Smooth muscle cell of the brain vasculature (primary cell): ENCODE measurements around the gene NKAP.
A peak's percentile ranks its signal among the peaks of the same experiment; 100 is the strongest.
"Not testable (repeated sequence)": the region's sequence is repeated elsewhere in the genome, so short reads cannot be mapped to it uniquely, and the experiment has no call there.

Experiments
- DNase-seq: peaks from one replicate; pipeline ENCODE4 v3.0.0-alpha.2; 2012; ENCODE audit warnings: low read depth, low spot score

NKAP gene

DNA sequence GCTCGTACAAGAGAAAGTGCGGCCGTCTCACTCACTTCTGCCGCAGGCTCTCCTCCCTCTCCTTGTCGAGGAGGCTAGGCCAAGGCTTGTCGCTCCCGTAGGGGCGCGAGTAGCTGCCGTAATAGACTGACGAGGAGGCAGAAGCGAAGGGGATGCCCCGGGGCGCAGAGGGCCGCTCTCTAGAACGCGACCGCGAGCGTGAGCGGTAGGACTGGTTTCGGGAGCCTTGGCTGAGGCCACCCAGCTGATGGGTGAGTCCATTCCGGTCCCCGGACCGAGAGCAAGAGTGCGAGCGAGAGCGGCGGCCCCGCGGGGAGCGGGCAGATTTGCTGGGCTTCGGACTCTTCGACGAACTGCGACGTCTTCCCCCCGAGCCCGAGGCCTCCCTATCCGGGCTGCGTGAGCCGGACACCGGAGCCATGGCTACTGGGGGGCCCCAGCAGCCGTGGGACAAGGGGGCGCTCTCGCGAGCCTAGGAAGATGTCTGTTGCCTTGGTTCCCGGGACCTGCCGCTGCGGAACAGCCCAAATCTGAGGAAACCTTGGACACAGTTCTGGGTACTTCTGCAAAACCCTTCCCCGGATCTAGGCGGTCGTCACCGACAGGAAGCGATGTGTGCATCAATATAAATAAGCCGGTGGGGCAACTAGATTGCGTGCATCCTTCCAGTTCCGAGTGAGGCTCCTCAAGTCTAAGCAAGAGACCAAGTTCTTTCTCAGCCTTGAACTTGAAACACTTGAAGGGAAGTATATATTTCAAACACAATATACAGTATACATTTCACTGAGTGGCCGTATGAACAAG, at the start of gene NKAP:
NKAP (minus strand) TSS at position 567 of the 804 bp plus-strand sequence; CDS start at position 421, 146 bp downstream.
- DNase-seq, result peak; percentile 83

DNA sequence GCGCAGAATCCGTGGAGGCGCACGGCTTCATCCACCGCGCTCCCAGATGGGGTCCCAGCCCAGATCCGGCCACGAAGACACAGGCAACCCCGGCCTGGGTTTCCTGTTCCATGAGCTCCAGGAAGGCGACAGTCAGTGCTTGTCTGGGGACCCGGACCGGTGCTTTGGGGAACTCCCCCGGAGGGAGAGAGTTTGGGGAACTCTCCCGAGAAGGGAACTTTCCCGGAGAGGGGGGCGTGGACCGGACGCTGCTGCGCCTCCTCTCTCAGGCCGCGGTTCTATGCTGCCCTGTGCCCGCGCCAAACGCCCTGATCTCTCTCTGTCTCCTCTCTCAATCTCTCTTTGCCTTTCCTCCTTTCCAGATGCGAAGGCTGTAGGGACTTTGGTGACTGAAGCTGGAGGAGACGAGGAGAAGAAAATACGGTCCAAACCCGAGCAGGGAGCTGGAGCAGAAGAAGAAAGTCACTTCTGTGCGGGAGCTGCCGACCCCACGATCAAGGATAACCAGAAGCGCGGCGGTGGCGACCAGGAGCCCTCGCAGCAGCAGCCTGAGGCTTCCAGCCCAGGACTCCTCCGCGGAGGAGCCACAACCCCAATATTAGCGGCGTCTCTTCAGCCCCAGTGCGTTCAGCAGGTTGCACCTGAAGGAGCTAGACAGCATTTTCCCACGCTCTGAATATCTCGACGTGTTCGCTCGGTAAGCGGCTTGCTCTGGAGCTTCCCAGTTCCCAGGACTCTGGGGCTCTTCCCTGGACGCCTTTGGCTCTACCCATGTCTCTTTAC, 47.6 kb upstream of the NKAP start:
- DNase-seq, result no peak

DNA sequence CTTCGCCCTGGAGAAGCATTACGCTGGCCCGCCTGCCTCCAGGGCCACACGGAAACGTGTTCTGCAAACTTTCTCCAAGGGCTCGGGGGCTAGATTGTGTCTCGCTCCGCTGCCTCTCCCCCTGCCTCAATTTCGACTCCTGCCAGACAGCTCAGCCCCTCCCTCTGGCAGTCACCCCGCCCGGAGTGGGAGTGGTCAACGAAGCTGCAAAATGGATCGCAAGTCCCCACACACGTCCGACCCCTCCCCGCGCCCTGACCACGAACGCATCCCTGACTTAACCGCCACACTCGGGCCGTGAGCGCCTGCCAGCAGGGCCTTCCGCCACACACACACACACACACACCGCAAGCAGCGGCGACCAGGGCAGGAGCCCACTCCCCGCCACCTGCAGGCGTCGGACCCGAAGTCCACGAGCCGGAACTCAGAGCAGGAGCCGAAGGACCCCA, 47.0 kb upstream of the NKAP start:
- DNase-seq, result no peak

DNA sequence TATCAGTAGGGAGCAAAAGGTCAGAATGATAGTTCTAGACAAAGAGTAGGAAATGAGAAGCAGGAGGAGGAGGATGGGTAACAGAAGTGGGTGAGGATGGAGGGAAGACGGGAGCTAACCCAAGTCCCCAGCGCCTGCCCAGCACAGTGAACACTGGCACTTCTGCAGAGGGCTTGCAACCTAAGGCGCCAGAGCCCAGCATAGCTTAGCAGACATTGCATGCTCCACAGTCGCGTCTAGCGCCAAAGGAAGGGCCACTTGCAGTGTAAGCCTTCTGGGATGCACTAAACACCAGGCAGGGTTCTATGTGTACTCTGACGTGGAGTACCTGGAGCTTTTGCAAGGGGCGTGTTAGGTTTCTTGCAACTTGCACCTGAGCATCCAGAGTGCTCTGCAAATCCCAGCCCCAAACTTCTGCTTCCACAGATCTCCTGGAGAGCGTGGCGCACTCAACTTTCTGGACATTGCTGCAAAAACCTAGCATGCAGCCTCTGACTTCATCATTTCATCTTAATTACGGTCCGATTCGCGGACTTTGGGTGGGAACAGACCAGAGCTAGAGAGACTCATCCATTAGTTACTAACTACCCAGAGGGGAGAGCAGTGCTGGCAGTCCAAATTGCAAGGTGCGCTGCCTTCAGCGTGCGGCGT, 46.5 kb upstream of the NKAP start:
- no peak for DNase-seq

- DNase-seq, result no peak
Measured at GRCh38 chrX:119986203-119986602, 42.7 kb upstream of the NKAP start.

- no peak for DNase-seq
Measured at GRCh38 chrX:119984652-119985051, 41.1 kb upstream of the NKAP start.

- no peak for DNase-seq
Measured at GRCh38 chrX:119983494-119983893, 39.9 kb upstream of the NKAP start.

- DNase-seq, result no peak
Measured at GRCh38 chrX:119982145-119982544, 38.6 kb upstream of the NKAP start.

DNA sequence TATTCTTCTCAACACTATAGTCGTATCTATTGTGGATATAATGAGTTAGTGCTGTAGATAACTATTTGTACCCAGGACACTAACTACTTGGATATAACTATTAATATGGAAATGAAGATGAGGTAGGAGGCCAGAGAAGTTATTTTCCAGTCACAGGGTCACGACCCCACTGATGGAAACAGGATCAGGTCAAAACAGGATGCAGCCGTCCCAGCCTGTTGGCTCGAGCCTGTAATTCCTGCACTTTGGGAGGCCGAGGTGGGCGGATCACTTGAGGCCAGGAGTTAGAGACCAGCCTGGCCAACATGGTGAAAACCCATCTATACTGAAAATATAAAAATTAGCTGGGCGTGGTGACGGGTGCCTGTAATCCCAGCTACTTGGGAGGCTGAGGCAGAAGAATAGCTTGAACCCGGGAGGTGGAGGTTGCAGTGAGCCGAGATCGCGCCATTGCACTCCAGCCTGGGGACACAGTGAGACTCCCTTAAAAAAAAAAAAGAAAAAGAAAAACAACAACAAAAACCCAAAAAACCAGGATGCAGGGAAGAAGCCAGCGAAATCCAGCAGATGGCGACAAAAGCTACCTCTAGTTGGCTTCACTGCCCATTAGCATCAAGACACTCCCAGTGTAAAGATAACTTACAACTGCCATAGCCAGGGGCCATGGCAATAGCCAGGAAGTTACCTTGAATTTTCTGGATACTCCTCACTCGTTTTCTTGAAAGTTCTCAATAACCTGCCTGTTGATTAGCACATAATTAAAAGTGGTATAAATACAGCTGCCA, 37.9 kb upstream of the NKAP start:
- no peak for DNase-seq

DNA sequence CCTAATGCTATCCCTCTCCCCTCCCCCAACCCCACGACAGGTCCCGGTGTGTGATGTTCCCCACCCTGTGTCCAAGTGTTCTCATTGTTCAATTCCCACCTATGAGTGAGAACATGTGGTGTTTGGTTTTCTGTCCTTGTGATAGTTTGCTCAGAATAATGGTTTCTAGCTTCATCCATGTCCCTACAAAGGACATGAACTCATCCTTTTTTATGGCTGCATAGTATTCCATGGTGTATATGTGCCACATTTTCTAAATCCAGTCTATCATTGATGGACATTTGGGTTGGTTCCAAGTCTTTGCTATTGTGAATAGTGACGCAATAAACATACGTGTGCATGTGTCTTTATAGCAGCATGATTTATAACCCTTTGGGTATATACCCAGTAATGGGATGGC, 33.6 kb upstream of the NKAP start:
- DNase-seq, result not testable (repeated sequence)

DNA sequence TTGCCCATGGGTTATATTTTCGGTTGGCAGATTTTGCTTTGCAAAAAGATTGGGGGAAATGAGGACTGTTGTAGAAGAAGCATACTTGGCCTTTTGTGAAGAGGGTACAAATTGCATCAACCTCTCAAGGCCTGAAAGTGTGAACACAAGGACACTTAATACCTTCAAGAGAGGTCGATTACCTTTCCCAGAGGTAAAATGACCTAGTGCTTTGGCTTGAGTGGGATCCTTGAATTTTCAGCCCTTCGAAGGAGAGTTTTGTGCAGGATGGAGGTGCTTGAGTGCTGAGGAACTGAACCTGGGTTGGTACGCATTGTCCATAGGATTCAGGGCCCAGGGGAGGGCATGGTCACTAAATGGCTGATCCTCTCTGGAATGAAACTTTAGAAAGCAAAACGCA, 27.6 kb upstream of the NKAP start:
- DNase-seq, result no peak

GRCh38 chrX:119970574-119970973, 27.0 kb upstream of the NKAP start:
- no peak for DNase-seq

GRCh38 chrX:119966837-119967236, 23.3 kb upstream of the NKAP start:
- not testable (repeated sequence) for DNase-seq

GRCh38 chrX:119960625-119961024, 17.1 kb upstream of the NKAP start:
- no peak for DNase-seq

DNA sequence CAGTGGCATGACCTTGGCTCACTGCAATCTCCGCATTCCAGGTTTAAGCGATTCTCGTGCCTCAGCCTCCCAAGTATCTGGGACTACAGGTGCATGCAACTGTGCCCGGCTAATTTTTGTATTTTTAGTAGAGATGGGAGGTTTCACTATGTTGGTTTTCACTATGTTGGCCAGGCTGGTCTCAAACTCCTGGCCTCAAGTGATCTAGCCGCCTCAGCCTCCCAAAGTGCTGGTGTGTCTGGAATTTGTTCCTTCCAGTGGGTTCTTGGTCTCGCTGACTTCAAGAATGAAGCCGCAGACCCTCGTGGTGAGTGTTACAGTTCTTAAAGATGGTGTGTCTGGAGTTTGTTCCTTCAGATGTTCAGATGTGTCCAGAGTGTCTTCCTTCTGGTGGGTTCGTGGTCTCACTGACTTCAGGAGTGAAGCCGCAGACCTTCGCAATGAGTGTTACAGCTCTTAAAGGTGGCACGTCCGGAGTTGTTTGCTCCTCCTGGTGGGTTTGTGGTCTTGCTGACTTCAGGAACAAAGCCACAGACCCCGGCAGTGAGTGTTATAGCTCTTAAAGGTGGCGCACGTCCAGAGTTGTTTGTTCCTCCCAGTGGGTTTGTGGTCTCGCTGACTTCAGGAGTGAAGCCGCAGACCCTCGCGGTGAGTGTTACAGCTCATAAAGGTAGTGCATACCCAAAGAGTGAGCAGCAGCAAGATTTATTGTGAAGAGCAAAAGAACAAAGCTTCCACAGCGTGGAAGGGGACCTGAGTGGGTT, 12.4 kb upstream of the NKAP start:
- DNase-seq, result not testable (repeated sequence)

GRCh38 chrX:119954374-119954773, 10.8 kb upstream of the NKAP start:
- DNase-seq, result no peak

DNA sequence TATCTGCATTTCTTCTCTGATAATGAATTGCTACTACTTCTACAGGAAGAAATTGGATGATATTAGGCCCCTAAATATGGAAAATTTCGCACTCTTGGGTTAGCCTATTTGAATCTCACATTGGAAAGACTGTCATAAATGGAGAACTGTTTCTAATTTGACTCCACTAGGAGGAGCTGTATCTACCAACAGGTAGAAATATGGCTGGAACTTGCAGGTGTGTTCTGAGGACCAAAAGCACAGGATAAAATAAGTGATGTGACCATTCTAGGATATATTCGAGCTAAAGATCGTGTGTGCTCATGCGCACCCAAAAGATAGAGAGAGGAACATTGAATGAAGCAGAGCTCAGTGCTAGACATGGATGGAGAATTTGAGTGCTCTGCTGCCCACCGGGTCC, 4.8 kb upstream of the NKAP start:
- no peak for DNase-seq

DNA sequence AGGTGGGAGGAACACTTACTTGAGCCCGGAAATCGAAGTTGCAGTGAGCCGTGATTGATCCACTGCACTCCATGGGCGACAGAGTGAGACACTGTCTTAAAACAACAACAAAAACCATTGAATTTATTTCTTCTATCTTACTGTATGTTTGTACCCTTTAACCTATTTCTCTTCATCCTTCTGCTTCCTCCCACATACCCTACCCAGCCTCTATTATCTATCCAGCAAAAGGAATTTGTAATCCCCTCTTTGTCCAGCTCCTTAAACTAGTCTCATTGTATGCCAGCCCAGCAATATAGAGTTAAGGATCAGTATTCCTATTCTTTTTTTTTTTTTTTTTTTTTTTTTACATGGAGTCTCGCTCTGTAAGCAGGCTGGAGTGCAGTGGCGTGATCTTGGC, 1.9 kb upstream of the NKAP start:
- DNase-seq, result no peak

- DNase-seq, result no peak
Measured at GRCh38 chrX:119942831-119943184, 743 bp downstream of the NKAP start.

DNA sequence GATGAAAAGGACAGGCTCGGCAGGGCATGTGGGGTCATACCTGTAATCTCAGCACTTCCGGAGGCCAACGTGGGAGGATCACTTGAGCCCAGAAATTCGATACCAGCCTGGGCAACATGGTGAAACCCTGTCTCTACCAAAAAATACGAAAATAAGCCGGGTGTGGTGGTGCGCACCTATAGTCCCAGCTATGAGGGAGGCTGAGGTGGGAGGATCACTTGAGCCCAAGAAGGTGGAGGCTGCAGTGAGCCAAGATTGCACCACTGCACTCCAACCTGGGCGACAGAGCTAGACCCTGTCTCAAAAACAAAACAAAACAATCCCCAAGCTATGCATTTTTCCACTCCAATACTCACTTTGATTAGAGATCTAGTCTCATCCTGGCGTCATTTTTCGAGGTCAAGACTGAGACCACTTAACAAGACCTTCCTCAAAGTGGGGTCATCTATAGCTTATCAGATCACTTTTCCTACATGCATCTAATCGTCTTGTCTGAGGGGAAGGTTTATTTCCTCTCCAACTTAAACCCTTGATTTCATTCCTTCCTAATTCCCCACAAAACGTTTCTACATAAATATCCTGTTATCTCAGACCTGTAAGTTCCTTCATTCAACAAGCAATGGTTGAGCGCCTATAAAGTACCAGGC, 1.3 kb downstream of the NKAP start:
- no peak for DNase-seq
